SU-DHL-6 (cell line): ENCODE measurements around the gene DSTN.

Experiments
- H2AFZ ChIP-seq: fragments of 200-600 bp; sonication (generic); 2 replicates; pipeline ENCODE4 v1.6.1; 2014; ENCODE audit warnings: low read depth, mild to moderate bottlenecking, moderate library complexity, mixed read lengths, antibody characterized with exemption, low read length; ENCODE audit not compliant: severe bottlenecking
- H3F3A ChIP-seq: fragments of 200-600 bp; shearing (Covaris generic); 2 replicates; pipeline ENCODE4 v1.6.0; 2016; ENCODE audit warnings: antibody characterized with exemption, mild to moderate bottlenecking; ENCODE audit not compliant: insufficient read depth
- H3K27ac ChIP-seq: fragments of 200-600 bp; sonication (generic); 2 replicates; pipeline ENCODE4 v1.5.1; 2016; ENCODE audit warnings: low read depth, mild to moderate bottlenecking, low read length, moderate library complexity, mixed read lengths
- H3K27me3 ChIP-seq: fragments of 200-600 bp; sonication (generic), shearing (Covaris generic); 2 replicates; pipeline ENCODE4 v1.6.0; 2014; ENCODE audit warnings: mild to moderate bottlenecking, low read length
- H3K36me3 ChIP-seq: fragments of 200-600 bp; sonication (generic); 2 replicates; pipeline ENCODE4 v1.6.1; 2014; ENCODE audit warnings: mild to moderate bottlenecking, low read length, mixed read lengths
- H3K4me2 ChIP-seq: fragments of 300-600, 200-600 bp; shearing (Covaris generic), sonication (generic); 2 replicates; pipeline ENCODE4 v1.6.0; 2014; ENCODE audit warnings: low read length, low read depth, mild to moderate bottlenecking; ENCODE audit not compliant: poor library complexity, severe bottlenecking
- H3K4me3 ChIP-seq: fragments of 200-600 bp; sonication (generic); 2 replicates; pipeline ENCODE4 v1.5.1; 2014; ENCODE audit warnings: antibody characterized with exemption, low read length, mild to moderate bottlenecking, mixed read lengths; ENCODE audit not compliant: insufficient read depth, poor library complexity, severe bottlenecking
- H3K79me2 ChIP-seq: fragments of 200-600 bp; sonication (generic); 2 replicates; pipeline ENCODE4 v1.6.1; 2014; ENCODE audit warnings: mild to moderate bottlenecking, low read length, moderate library complexity; ENCODE audit not compliant: insufficient read depth
- H3K9ac ChIP-seq: fragments of 200-600 bp; sonication (generic); 2 replicates; pipeline ENCODE4 v1.7.0; 2014; ENCODE audit warnings: mild to moderate bottlenecking, low read length
- H3K9me2 ChIP-seq: fragments of 200-600 bp; sonication (generic); replicated peaks from 2 replicates; pipeline ENCODE4 v1.6.1; 2014; ENCODE audit warnings: low read length; ENCODE audit not compliant: insufficient read depth
- H3K9me3 ChIP-seq: fragments of 200-600 bp; sonication (generic); 2 replicates; pipeline ENCODE4 v1.6.1; 2014; ENCODE audit warnings: low read length, mixed read lengths; ENCODE audit not compliant: insufficient read depth
- H4K20me1 ChIP-seq: fragments of 200-600 bp; sonication (generic); 2 replicates; pipeline ENCODE4 v1.6.1; 2014; ENCODE audit warnings: low read depth, mild to moderate bottlenecking, antibody characterized with exemption, low read length, moderate library complexity, mixed read lengths
- EZH2phosphoT487 ChIP-seq: fragments of 200-600 bp; sonication (generic), shearing (Covaris generic); conservative IDR thresholded peaks from 2 replicates; pipeline ENCODE4 v1.6.1; 2018; ENCODE audit warnings: mild to moderate bottlenecking, antibody characterized with exemption, low read length, moderate library complexity, mixed read lengths
- TF ChIP-seq, protein P1 (sequence below): fragments of 200-600 bp; sonication (generic); IDR thresholded peaks from one replicate; pipeline ENCODE4 v1.5.1; 2017; ENCODE audit warnings: antibody characterized with exemption, mild to moderate bottlenecking, low read length, moderate library complexity; ENCODE audit not compliant: insufficient read depth, poor library complexity, severe bottlenecking

Gene DSTN

DNA sequence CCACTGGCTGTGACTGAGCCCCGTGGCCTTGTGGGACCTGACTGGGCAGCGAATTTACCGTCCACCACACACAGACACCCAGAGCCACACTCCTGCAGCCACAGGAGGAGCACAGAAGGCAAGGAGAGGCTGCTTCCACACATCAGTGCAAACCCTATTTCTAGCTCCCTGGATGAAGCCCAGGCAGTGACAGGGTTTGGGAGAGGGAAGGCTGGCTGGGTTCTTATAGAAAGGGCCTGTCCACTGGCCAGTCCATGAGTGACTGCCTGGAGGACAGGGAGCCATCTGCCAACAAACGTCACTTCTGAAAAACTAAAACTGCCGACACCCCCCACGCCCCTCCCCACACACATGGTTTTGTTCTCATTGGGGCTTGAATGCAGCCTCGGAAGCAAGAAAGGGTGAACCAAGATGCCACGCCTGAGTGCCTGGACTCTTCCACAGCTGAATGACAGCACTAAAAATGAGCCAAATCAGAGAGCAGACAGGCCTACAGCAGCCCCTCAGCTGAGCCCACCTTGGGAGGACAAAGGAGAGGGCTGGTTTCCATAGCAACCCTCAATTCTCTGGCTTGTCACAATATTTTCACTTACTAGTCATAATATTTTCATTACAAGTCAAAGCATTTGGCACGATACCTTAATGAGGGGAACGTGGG, 73.8 kb downstream of the DSTN start:
- no peaks in the 10 kb centered on the region for H4K20me1 ChIP-seq
- H3K9me2 ChIP-seq: no peaks in the 10 kb centered on the region
- no peak overlapping the region for H3K4me2 ChIP-seq
- H3K36me3 ChIP-seq: no peaks in the 10 kb centered on the region
- H3K27me3 ChIP-seq: no peaks in the 10 kb centered on the region
- H3K79me2 ChIP-seq: no peaks in the 10 kb centered on the region
- TF ChIP-seq EZH2phosphoT487: no peak
- TF ChIP-seq, protein P1, sequence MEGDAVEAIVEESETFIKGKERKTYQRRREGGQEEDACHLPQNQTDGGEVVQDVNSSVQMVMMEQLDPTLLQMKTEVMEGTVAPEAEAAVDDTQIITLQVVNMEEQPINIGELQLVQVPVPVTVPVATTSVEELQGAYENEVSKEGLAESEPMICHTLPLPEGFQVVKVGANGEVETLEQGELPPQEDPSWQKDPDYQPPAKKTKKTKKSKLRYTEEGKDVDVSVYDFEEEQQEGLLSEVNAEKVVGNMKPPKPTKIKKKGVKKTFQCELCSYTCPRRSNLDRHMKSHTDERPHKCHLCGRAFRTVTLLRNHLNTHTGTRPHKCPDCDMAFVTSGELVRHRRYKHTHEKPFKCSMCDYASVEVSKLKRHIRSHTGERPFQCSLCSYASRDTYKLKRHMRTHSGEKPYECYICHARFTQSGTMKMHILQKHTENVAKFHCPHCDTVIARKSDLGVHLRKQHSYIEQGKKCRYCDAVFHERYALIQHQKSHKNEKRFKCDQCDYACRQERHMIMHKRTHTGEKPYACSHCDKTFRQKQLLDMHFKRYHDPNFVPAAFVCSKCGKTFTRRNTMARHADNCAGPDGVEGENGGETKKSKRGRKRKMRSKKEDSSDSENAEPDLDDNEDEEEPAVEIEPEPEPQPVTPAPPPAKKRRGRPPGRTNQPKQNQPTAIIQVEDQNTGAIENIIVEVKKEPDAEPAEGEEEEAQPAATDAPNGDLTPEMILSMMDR: no peak
- no peaks in the 10 kb centered on the region for H3F3A ChIP-seq
- no peak overlapping the region for H3K9ac ChIP-seq
- H3K27ac ChIP-seq: no peak overlapping the region
- no peaks in the 10 kb centered on the region for H3K9me3 ChIP-seq
- H2AFZ ChIP-seq: no peak overlapping the region
- H3K4me3 ChIP-seq: no peak overlapping the region

DNA sequence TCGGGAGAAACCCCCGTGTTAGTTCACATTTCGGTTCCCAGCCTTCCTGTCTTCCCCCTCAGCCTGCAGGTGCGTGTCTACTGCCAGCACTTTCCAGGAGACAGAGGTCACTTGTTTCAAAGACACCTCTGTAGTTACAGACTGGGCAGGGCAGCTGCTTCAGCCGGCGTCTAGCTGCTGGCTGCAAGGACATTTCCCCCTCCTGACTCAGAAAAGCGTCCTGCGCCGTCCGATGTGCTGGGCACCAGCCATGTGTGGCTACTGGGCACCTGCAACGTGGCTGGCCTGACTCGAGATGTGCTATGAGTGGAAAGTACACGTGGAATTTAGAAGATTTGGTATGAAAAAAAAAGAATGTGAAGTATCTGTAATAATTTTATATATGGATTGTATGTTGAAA, 74.6 kb downstream of the DSTN start:
- Histone ChIP-seq H3K79me2 (no peaks in the 10 kb centered on the region), H3K36me3 (no peaks in the 10 kb centered on the region)

DNA sequence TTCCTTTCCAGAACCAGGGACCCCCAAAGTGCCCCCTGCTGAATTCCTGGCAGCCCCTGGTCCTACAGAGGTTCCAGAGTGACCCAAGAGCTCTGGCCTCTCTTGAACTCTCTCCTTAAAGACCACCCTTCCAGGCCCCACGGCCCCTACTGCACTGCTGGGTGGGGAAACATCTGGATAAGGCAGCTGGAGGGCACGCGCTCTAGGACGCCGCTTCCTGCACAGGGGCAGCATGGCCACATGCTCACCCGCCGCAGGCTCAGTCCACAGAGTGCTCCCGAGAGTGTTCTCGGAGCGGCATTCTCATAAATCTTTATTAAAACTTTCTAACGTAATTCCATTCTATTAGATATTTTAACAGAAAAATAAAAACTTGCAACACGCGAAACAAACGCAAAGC, 75.1 kb downstream of the DSTN start:
- Histone ChIP-seq H3K4me2 (no peak overlapping the region), H2AFZ (no peak overlapping the region), H4K20me1 (no peaks in the 10 kb centered on the region), H3K9me2 (no peaks in the 10 kb centered on the region), H3K9ac (no peak overlapping the region), H3K27me3 (no peaks in the 10 kb centered on the region), H3K9me3 (no peaks in the 10 kb centered on the region), H3K36me3 (no peaks in the 10 kb centered on the region), H3K27ac (no peak overlapping the region), H3K4me3 (no peak overlapping the region), H3K79me2 (no peaks in the 10 kb centered on the region), H3F3A (no peaks in the 10 kb centered on the region)
- TF ChIP-seq, protein P1: no peak
- TF ChIP-seq EZH2phosphoT487: no peak

More for the DNA sequence above, 74.6 kb downstream of the DSTN start:
- H3K9ac ChIP-seq: no peak overlapping the region
- no peaks in the 10 kb centered on the region for H4K20me1 ChIP-seq
- H2AFZ ChIP-seq: no peak overlapping the region
- no peak overlapping the region for H3K4me2 ChIP-seq
- H3K27me3 ChIP-seq: no peaks in the 10 kb centered on the region
- H3K4me3 ChIP-seq: no peak overlapping the region
- H3K27ac ChIP-seq: no peak overlapping the region
- no peaks in the 10 kb centered on the region for H3K9me3 ChIP-seq
- TF ChIP-seq, protein P1: no peak
- no peak for TF ChIP-seq EZH2phosphoT487
- H3K9me2 ChIP-seq: no peaks in the 10 kb centered on the region
- no peaks in the 10 kb centered on the region for H3F3A ChIP-seq
